ENCODE measurements around the gene SRSF5.

Gene SRSF5

DNA sequence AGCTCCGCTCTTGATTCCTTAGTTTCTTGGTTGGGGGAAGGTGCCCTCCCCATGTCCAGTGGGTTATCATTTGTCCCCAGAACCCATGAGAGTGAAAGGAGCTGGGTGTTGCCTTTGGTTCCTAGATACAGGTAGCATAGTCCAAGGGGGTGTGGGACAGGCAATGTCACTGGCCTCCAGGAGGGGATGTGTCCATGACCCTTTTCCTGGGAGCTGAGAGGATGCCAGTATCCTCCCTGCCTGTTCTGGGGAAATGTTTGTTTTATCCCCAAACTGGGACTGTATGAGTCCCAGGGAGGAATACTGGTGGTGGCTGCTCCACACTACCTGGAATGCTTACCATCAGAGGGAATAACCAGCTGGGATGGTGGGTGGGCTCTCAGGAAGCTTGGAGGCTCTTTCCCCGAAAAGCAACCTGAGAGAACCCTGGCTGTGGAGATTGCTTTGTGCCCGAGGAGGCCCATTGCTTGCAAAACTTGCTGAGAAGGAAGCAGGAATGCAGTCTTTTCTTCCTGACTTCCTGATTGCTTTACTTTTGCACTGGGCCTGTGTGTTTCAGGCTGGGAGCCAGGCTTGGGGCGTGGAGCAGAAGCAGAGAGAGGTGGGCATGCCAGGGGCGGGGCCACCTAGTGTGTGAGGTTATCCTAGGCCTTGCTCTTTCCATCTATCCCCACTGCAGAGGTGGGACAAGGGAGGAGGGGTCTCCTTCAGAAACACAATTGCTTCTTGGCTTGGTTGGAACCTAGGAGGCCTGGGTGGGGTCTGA, 30.8 kb downstream of the SRSF5 start:
- H3K27ac ChIP-seq = no peak overlapping the region
- TF ChIP-seq, protein P1, sequence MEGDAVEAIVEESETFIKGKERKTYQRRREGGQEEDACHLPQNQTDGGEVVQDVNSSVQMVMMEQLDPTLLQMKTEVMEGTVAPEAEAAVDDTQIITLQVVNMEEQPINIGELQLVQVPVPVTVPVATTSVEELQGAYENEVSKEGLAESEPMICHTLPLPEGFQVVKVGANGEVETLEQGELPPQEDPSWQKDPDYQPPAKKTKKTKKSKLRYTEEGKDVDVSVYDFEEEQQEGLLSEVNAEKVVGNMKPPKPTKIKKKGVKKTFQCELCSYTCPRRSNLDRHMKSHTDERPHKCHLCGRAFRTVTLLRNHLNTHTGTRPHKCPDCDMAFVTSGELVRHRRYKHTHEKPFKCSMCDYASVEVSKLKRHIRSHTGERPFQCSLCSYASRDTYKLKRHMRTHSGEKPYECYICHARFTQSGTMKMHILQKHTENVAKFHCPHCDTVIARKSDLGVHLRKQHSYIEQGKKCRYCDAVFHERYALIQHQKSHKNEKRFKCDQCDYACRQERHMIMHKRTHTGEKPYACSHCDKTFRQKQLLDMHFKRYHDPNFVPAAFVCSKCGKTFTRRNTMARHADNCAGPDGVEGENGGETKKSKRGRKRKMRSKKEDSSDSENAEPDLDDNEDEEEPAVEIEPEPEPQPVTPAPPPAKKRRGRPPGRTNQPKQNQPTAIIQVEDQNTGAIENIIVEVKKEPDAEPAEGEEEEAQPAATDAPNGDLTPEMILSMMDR (conservative IDR thresholded peaks at IDR 0.05) = no peak

DNA sequence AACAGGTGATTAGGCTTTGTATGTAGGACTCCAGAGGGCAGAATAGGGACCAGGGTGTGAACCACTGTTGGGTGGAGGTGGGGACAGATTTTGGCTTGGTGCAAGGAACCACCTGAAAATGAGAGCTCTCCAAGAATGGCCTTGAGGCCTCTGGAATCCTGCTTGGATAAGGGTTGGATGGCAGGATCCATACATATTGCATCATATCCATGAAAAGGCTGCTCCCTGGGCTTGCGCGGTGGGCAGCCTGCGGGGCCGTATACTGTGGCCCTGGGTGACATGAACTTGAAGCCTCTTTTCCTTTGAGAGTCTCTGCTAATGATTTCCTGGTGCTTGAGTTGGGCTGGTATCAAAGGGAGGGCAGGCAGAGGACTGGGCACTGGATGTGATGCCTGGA, 31.4 kb downstream of the SRSF5 start:
- TF ChIP-seq, protein P1 (conservative IDR thresholded peaks at IDR 0.05) = no peak

DNA sequence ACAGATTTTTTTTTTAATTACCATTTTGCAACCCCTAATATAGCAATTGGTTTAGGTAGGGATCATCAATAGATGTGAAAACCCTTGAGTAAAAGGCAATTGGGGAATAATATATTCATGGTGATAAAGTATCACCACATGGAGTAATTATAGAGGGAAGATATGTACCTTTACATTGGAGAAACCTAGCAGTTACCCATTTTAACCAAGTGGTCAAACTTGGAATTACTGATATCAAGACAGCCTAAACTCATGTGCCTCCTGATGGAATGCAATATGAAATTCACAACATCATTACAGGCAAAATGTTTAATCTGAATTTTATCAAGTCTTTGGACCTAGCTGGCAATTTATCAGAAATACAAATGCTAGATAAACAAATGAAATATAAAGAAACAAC, 36.8 kb downstream of the SRSF5 start:
- TF ChIP-seq, protein P1 (conservative IDR thresholded peaks at IDR 0.05) = peak; percentile 27; the same call in 1 of the 2 replicates

More for the DNA sequence above, 31.4 kb downstream of the SRSF5 start:
- H3K27ac ChIP-seq = no peak overlapping the region

DNA sequence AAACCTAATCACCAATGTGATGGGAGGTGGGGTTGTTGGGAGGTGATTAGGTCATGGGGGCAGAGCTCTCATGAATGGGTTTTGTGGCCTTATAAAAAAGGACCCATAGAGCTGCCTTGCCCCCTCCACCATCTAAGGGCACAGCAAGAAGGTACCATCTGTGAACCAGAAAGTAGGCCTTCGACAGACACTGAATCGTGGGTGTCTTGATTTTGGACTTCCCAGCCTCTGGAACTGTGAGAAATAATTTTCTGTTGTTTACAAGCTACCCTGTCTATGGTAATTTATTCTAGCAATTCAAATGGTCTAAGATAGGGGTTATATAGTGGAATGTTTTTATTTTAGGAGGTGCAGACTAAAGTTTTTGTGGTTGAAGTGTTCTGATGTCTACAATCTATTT, 38.0 kb downstream of the SRSF5 start:
- TF ChIP-seq, protein P1 (conservative IDR thresholded peaks at IDR 0.05) = no peak
- no peak overlapping the region for H3K27ac ChIP-seq

More for the DNA sequence above, 36.8 kb downstream of the SRSF5 start:
- H3K27ac ChIP-seq = no peak overlapping the region

DNA sequence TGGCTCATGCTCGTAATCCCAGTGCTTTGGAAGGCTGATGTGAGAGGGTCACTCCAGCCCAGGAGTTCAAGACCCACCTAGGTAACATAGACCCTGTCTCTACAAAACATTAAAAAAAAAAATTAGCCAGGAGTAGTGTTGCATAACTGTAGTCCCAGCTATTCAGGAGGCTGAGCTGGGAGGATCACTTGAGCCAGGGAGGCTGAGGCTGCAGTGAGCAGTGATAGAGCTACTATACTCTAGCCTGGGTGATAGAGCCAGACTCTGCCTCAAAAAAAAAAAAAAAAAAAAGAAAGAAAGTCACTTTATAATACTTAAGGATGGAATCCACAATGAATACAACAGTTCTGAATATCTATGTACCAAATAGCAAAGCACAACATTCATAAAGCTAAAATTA, 40.2 kb downstream of the SRSF5 start:
- H3K27ac ChIP-seq = no peak overlapping the region
- TF ChIP-seq, protein P1 (conservative IDR thresholded peaks at IDR 0.05) = no peak

DNA sequence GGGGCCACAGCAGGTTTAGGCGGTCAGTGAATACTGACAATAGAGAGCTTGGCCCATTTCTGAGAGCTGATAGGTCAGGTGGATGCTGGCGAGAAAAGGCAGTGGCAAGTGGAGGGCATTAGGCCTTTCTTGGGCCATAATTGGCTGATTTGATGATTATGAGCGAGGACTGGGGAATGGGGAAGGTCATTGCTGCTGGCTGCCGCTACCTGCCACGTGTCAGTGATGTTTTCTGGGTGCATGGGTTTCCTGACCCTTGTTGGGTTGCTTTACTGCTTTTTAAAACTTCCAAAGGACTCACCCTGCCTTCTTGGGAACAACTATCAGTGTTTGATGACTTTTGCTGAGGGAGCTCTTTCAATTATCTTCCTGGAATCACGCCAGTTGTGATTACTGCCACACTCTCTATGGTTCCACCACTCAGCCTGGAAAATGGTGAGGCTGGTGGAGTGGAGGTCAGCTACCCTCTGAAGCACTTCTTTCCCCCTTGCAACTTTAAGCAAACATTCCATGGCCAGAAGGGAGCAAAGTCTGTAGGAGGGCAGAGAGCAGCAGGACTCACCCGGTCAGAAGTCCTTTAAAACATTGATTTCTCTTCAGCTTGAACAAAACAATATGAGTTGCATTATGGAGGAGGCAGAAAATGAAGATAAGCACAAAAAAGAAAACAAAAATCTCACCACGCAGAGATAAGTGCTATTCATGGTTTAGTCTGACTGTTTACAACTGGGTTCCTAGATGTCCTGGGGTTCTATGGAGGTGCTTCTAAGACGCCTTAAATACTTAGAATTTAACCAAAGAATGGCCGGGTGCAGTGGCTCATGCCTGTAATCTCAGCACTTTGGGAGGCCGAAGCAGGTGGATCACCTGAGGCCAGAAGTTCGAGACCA, 42.2 kb downstream of the SRSF5 start:
- no peak overlapping the region for H3K27ac ChIP-seq
- TF ChIP-seq, protein P1 (conservative IDR thresholded peaks at IDR 0.05) = no peak

DNA sequence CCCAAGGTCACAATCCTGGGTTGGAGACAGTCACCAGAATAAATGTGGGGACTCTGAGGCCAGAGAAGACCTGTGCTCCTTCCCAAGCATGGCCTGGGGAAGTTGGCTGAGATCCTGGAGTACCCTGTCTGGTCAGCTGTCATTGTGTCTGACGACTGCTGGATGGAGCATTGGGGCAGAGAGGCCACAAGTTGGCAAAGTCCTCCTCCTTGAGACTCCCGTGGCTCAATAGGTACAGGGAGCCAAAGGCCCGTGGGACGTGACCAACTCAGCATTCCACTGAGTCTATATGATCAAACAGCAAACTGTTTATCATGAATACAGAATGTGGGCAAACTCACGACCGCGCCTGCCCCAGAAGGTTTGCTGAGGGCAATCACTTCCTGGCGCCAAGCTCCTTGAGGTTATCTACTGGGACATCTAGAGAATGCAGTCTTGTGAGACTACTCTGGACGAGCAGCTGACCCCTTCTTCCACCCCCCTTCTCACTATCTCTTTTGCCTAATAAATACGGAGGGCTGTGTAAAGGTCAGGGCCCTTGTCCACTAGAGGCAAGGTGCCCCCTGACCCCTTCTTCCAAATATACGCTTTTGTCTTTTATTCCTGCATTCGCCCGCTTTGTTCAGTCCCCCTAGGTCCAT, 44.4 kb downstream of the SRSF5 start:
- H3K27ac ChIP-seq = no peak overlapping the region
- TF ChIP-seq, protein P1 (conservative IDR thresholded peaks at IDR 0.05) = no peak

Measured in VCaP (cell line).